Adrenal gland (tissue), 5 donors: ENCODE results near the gene PIGN.

Experiments used
- POLR2A ChIP-seq, 2 donors: fragments of 450-650 bp; IDR thresholded peaks; one replicate each; pipeline ENCODE4 v1.6.1; 2017; ENCODE audit warnings: antibody characterized with exemption in 2 of 2, mild to moderate bottlenecking in 2 of 2, moderate library complexity in 1 of 2
- TF ChIP-seq, protein P1 (sequence below), 6 experiments: fragments of 450-650 bp in 4 of 6; fragments of 200-600 bp in 2 of 6; sonication (generic) in 1 of 6; IDR thresholded peaks; 1 replicate in 5 of 6; 2 replicates in 1 of 6; pipeline versions ENCODE4 v1.5.1 to v1.8.0; 2016 to 2021; ENCODE audit warnings: antibody characterized with exemption in 6 of 6, mild to moderate bottlenecking in 2 of 6, moderate library complexity in 1 of 6
- donor health status: DM: no; HTN: no; CAD: no.

GRCh38 chr18:62196980-62197379 is 10.1 kb upstream of the PIGN start:
- TF ChIP-seq, protein P1, sequence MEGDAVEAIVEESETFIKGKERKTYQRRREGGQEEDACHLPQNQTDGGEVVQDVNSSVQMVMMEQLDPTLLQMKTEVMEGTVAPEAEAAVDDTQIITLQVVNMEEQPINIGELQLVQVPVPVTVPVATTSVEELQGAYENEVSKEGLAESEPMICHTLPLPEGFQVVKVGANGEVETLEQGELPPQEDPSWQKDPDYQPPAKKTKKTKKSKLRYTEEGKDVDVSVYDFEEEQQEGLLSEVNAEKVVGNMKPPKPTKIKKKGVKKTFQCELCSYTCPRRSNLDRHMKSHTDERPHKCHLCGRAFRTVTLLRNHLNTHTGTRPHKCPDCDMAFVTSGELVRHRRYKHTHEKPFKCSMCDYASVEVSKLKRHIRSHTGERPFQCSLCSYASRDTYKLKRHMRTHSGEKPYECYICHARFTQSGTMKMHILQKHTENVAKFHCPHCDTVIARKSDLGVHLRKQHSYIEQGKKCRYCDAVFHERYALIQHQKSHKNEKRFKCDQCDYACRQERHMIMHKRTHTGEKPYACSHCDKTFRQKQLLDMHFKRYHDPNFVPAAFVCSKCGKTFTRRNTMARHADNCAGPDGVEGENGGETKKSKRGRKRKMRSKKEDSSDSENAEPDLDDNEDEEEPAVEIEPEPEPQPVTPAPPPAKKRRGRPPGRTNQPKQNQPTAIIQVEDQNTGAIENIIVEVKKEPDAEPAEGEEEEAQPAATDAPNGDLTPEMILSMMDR (IDR thresholded peaks at IDR 0.05), result no peak
- TF ChIP-seq POLR2A (IDR thresholded peaks at IDR 0.05), result no peak
